Neural cell (in vitro differentiated cells): Measurements from ENCODE around the gene HK2.

Experiments used
- CTCF ChIP-seq: fragments of 450-650 bp; IDR thresholded peaks from 2 replicates; pipeline ENCODE4 v1.5.1; 2014; ENCODE audit warnings: antibody characterized with exemption, mild to moderate bottlenecking, moderate library complexity; ENCODE audit not compliant: poor library complexity, severe bottlenecking
- EP300 ChIP-seq: fragments of 450-650 bp; conservative IDR thresholded peaks from 2 replicates; pipeline ENCODE4 v1.6.1; 2014; ENCODE audit warnings: antibody characterized with exemption, mild to moderate bottlenecking, moderate library complexity; ENCODE audit not compliant: poor library complexity, severe bottlenecking
- POLR2AphosphoS5 ChIP-seq: IDR thresholded peaks from 2 replicates; pipeline ENCODE4 v1.6.1; 2012
- REST ChIP-seq: IDR thresholded peaks from 2 replicates; pipeline ENCODE4 v1.6.1; 2012; ENCODE audit warnings: borderline replicate concordance

GRCh38 chr2:74939919-74940812 is 106.2 kb downstream of the HK2 start:
- TF ChIP-seq POLR2AphosphoS5 (no peak), EP300 (no peak), CTCF (no peak), REST (no peak)
